IMR-90 (cell line): ENCODE measurements around the gene COL4A3. TPM values are rescaled to one million over a fixed set of nuclear protein-coding genes. Genes with fewer than 3 reads are reported as not detected.

Source experiments
- ATAC-seq: fragments of 200-7000 bp; cut with Tn5 transposase; 2 replicates; pipeline ENCODE4 v1.9.1; 2020; ENCODE audit warnings: low read depth, mild to moderate bottlenecking, moderate library complexity
- BruUV-seq: library from RNA; stranded (reverse); fragments of 400-500 nt; replicated peaks from 2 replicates; lab custom pipeline; 2021; lab: Mats Ljungman, UMichigan
- CTCF ChIA-PET: fragments of 300-600 bp; formaldehyde crosslinking; extraction: SDS; loops from one replicate; lab custom pipeline; 2021; ENCODE audit warnings: antibody characterized with exemption; lab: Yijun Ruan, JAX
- POLR2A ChIA-PET: fragments of 300-600 bp; sonication (Branson Sonifier 250); formaldehyde crosslinking; loops from one replicate; lab custom pipeline; 2022; ENCODE audit warnings: antibody characterized with exemption; ENCODE audit not compliant: unreplicated experiment; lab: Charles Lee
- DNase-seq: peaks from one replicate; pipeline ENCODE4 v3.0.0; 2013
- H2AFZ ChIP-seq: replicated peaks from 2 replicates; pipeline ENCODE3; 2013; ENCODE audit warnings: low read length, mild to moderate bottlenecking; ENCODE audit not compliant: poor library complexity
- H2AK5ac ChIP-seq: 2 replicates; pipeline ENCODE4 v1.6.1; 2013; ENCODE audit warnings: low read depth, low read length, inconsistent platforms
- H2AK9ac ChIP-seq: replicated peaks from 2 replicates; pipeline ENCODE3; 2013; ENCODE audit warnings: mild to moderate bottlenecking, low read depth, low read length, moderate library complexity; ENCODE audit not compliant: poor library complexity
- H2BK120ac ChIP-seq: 2 replicates; pipeline ENCODE4 v1.6.1; 2013; ENCODE audit warnings: low read depth, low read length, inconsistent platforms
- H2BK15ac ChIP-seq: 3 replicates; pipeline ENCODE4 v1.6.1; 2013; ENCODE audit warnings: low read depth, low read length, inconsistent platforms
- H2BK20ac ChIP-seq: 2 replicates; pipeline ENCODE4 v1.6.1; 2013; ENCODE audit warnings: low read depth, mild to moderate bottlenecking, inconsistent platforms, low read length, moderate library complexity
- H2BK5ac ChIP-seq: 2 replicates; pipeline ENCODE4 v1.6.1; 2013; ENCODE audit warnings: mild to moderate bottlenecking, low read depth, low read length, inconsistent platforms; ENCODE audit not compliant: poor library complexity, severe bottlenecking
- H3K14ac ChIP-seq: replicated peaks from 2 replicates; pipeline ENCODE4 v1.6.1; 2013; ENCODE audit warnings: low read depth, low read length, inconsistent platforms
- H3K18ac ChIP-seq: 2 replicates; pipeline ENCODE4 v1.6.1; 2013; ENCODE audit warnings: low read depth, low read length, control low read depth
- H3K23ac ChIP-seq: 2 replicates; pipeline ENCODE4 v1.6.1; 2013; ENCODE audit warnings: low read depth, low read length, inconsistent platforms
- H3K27ac ChIP-seq: 2 replicates; pipeline ENCODE4 v1.5.1; 2013; ENCODE audit warnings: mild to moderate bottlenecking, control low read depth, low read length; ENCODE audit not compliant: insufficient read depth
- H3K27me3 ChIP-seq: 2 replicates; pipeline ENCODE4 v1.6.1; 2013; ENCODE audit warnings: low read length; ENCODE audit not compliant: control insufficient read depth, insufficient read depth
- H3K36me3 ChIP-seq: 2 replicates; pipeline ENCODE4 v1.6.1; 2013; ENCODE audit warnings: low read length, mixed read lengths; ENCODE audit not compliant: control insufficient read depth, insufficient read depth
- H3K4ac ChIP-seq: 2 replicates; pipeline ENCODE4 v1.6.1; 2013; ENCODE audit warnings: low read depth, low read length, inconsistent platforms
- H3K4me1 ChIP-seq: 2 replicates; pipeline ENCODE4 v1.6.1; 2013; ENCODE audit warnings: low read length, mixed read lengths; ENCODE audit not compliant: control insufficient read depth, insufficient read depth
- H3K4me2 ChIP-seq: 2 replicates; pipeline ENCODE4 v1.6.1; 2013; ENCODE audit warnings: low read depth, mild to moderate bottlenecking, control low read depth, low read length, moderate library complexity
- H3K4me3 ChIP-seq: 2 replicates; pipeline ENCODE4 v1.5.1; 2013; ENCODE audit warnings: low read depth, mild to moderate bottlenecking, control low read depth, low read length, moderate library complexity; ENCODE audit not compliant: insufficient read depth
- H3K56ac ChIP-seq: 2 replicates; pipeline ENCODE4 v1.6.1; 2013; ENCODE audit warnings: low read length, inconsistent platforms; ENCODE audit not compliant: insufficient read depth; ENCODE audit errors: extremely low read depth
- H3K79me1 ChIP-seq, 2 experiments: 2 replicates each; pipeline ENCODE4 v1.6.1; 2013; ENCODE audit warnings: low read length in 2 of 2, inconsistent platforms in 1 of 2, low read depth in 1 of 2
- H3K9ac ChIP-seq: 2 replicates; pipeline ENCODE4 v1.6.1; 2013; ENCODE audit warnings: low read depth, low read length, control low read depth
- H3K9me1 ChIP-seq: 2 replicates; pipeline ENCODE4 v1.6.1; 2013; ENCODE audit warnings: low read length, inconsistent platforms; ENCODE audit not compliant: insufficient read depth
- H3K9me3 ChIP-seq: 2 replicates; pipeline ENCODE4 v1.6.1; 2013; ENCODE audit warnings: low read length; ENCODE audit not compliant: control insufficient read depth, insufficient read depth
- H4K20me1 ChIP-seq: 2 replicates; pipeline ENCODE4 v1.6.1; 2013; ENCODE audit warnings: low read length, inconsistent platforms; ENCODE audit not compliant: insufficient read depth
- H4K5ac ChIP-seq: 2 replicates; pipeline ENCODE4 v1.6.1; 2013; ENCODE audit warnings: mild to moderate bottlenecking, low read depth, low read length, control low read depth
- H4K8ac ChIP-seq, 2 experiments: 2 replicates each; pipeline ENCODE4 v1.6.1; 2013; ENCODE audit warnings: low read depth in 2 of 2, low read length in 2 of 2, control low read depth in 1 of 2, inconsistent platforms in 1 of 2
- H4K91ac ChIP-seq: 2 replicates; pipeline ENCODE4 v1.6.1; 2013; ENCODE audit warnings: low read depth, low read length, inconsistent platforms; ENCODE audit not compliant: insufficient read depth
- BHLHE40 ChIP-seq: fragments of 150-350 bp; IDR thresholded peaks from 2 replicates; pipeline ENCODE4 v1.6.1; 2016; ENCODE audit warnings: mild to moderate bottlenecking, low read depth, low read length
- CEBPB ChIP-seq: IDR thresholded peaks from 2 replicates; pipeline ENCODE4 v1.6.1; 2012; ENCODE audit warnings: low read depth, low read length, improper control_type of control experiment
- CHD1 ChIP-seq: IDR thresholded peaks from 2 replicates; pipeline ENCODE4 v1.6.1; 2012; ENCODE audit warnings: low read depth, low read length, improper control_type of control experiment
- CTCF ChIP-seq: conservative IDR thresholded peaks from 2 replicates; pipeline ENCODE4 v1.5.1; 2012; ENCODE audit warnings: mild to moderate bottlenecking, low read depth, low read length, improper control_type of control experiment
- FOS ChIP-seq: fragments of 150-350 bp; IDR thresholded peaks from 2 replicates; pipeline ENCODE4 v1.6.1; 2016; ENCODE audit warnings: low read depth, low read length
- MAFK ChIP-seq: IDR thresholded peaks from 2 replicates; pipeline ENCODE4 v1.6.1; 2012; ENCODE audit warnings: low read depth, low read length, improper control_type of control experiment
- MAZ ChIP-seq: IDR thresholded peaks from 2 replicates; pipeline ENCODE4 v1.6.1; 2012; ENCODE audit warnings: low read depth, mild to moderate bottlenecking, low read length, improper control_type of control experiment, moderate library complexity, borderline replicate concordance
- MXI1 ChIP-seq: IDR thresholded peaks from 2 replicates; pipeline ENCODE4 v1.6.1; 2012; ENCODE audit warnings: low read depth, mild to moderate bottlenecking, low read length, moderate library complexity, borderline replicate concordance
- POLR2A ChIP-seq: IDR thresholded peaks from 2 replicates; pipeline ENCODE4 v1.6.1; 2012; ENCODE audit warnings: mild to moderate bottlenecking, low read depth, low read length
- RFX5 ChIP-seq: IDR thresholded peaks from 2 replicates; pipeline ENCODE4 v1.8.0; 2012; ENCODE audit warnings: low read depth, mild to moderate bottlenecking, low read length, moderate library complexity
- SMC3 ChIP-seq: fragments of 150-350 bp; IDR thresholded peaks from 2 replicates; pipeline ENCODE4 v1.6.1; 2016; ENCODE audit warnings: low read depth, mild to moderate bottlenecking, antibody characterized with exemption, low read length, moderate library complexity
- WGBS, 2 experiments: methylation state at CpG; one replicate each; pipeline versions ENCODE4 v1.1.5 to v1.1.7; 2013; ENCODE audit warnings: missing lambda C conversion rate in 2 of 2; ENCODE audit not compliant: insufficient read length in 1 of 2; ENCODE audit errors: extremely low coverage in 2 of 2; 5-methylcytosine and 5-hydroxymethylcytosine counted together
- dilution Hi-C: fragments of 300-500 bp; cut with HindIII; formaldehyde crosslinking; loops from one replicate; pipeline ENCODE4 v1.14.3; 2018; ENCODE audit warnings: low sequenced_read_pairs; ENCODE audit not compliant: unreplicated experiment
- in situ Hi-C: fragments of 300-500 bp; cut with MboI; formaldehyde crosslinking; loops from 3 replicates; pipeline ENCODE4 v1.14.3; 2019; ENCODE audit warnings: low sequenced_read_pairs, inconsistent platforms, mixed read lengths
- intact Hi-C: fragments of 100-400 bp; cut with micrococcal nuclease; formaldehyde crosslinking; loops from 2 replicates; pipeline ENCODE4 v1.10.0; 2022
- polyA plus RNA-seq, 3 experiments: library from polyadenylated mRNA; depleted of rRNA; stranded (reverse); fragments of >200 nt; gene quantifications; 2 replicates each; pipeline ENCODE4 v1.2.3, GENCODE V29; 2012; ENCODE audit warnings: low replicate concordance in 1 of 3
- total RNA-seq: library from RNA; depleted of rRNA; stranded (reverse); fragments of >200 nt; gene quantifications from 2 replicates; pipeline ENCODE4 v1.2.3, GENCODE V29; 2012
- TF ChIP-seq, protein P1 (sequence below): fragments of 150-350 bp; IDR thresholded peaks from 2 replicates; pipeline ENCODE4 v1.6.1; 2017; ENCODE audit warnings: mild to moderate bottlenecking, antibody characterized with exemption, low read length, low read depth

COL4A3 gene
- total and polyA plus RNA-seq, 2 of the 4 experiments (the other 2 are of a cell fraction): not detected

GRCh38 chr2:227127201-227127600 lies 37.2 kb upstream of the COL4A3 start:
- Histone ChIP-seq H4K5ac (no peak overlapping the region), H2AFZ (no peak overlapping the region), H2AK9ac (no peak overlapping the region), H3K9ac (no peak overlapping the region), H2BK15ac (no peak overlapping the region), H3K79me1 (no peaks in the 10 kb centered on the region), H2BK20ac (no peak overlapping the region), H2BK120ac (no peak overlapping the region), H3K18ac (no peak overlapping the region), H3K14ac (no peak overlapping the region), H3K4me1 (no peaks in the 10 kb centered on the region), H3K9me1 (no peaks in the 10 kb centered on the region), H3K4ac (no peak overlapping the region), H3K4me3 (no peak overlapping the region), H3K56ac (no peak overlapping the region), H2AK5ac (no peak overlapping the region), H3K4me2 (no peak overlapping the region), H4K8ac (no peak overlapping the region), H3K9me3 (no peaks in the 10 kb centered on the region), H3K27me3 (peaks cover 35% of the 10 kb centered on the region), H3K36me3 (no peaks in the 10 kb centered on the region), H3K23ac (no peak overlapping the region), H4K20me1 (no peaks in the 10 kb centered on the region), H3K27ac (no peak overlapping the region), H4K91ac (no peak overlapping the region), H2BK5ac (no peak overlapping the region)
- TF ChIP-seq MXI1 (no peak), MAZ (no peak), BHLHE40 (no peak), RFX5 (no peak), CHD1 (no peak), POLR2A (no peak), CEBPB (no peak), FOS (no peak), MAFK (no peak), CTCF (no peak), SMC3 (no peak)
- TF ChIP-seq, protein P1, sequence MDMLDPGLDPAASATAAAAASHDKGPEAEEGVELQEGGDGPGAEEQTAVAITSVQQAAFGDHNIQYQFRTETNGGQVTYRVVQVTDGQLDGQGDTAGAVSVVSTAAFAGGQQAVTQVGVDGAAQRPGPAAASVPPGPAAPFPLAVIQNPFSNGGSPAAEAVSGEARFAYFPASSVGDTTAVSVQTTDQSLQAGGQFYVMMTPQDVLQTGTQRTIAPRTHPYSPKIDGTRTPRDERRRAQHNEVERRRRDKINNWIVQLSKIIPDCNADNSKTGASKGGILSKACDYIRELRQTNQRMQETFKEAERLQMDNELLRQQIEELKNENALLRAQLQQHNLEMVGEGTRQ: no peak
- DNase-seq: no peak
- ATAC-seq: no peak
- in situ Hi-C loops: no loop called here
- WGBS, 2 experiments: 0% methylated on average over 2 of the region's 8 CpGs; no CpG with 5 or more reads in 1 of the 2 experiments
- POLR2A ChIA-PET: no interaction called here
- BruUV-seq: no TSS peak
- CTCF ChIA-PET: no interaction called here
- intact Hi-C loops: loop anchor here (10.0 kb wide), 2 partner anchors 198 to 348 kb away; partner anchors contain the start of genes AGFG1 and MFF
- dilution Hi-C loops: no loop called here
